GM19025 (cell line): ENCODE results near the gene GKN1.
"Not testable (repeated sequence)": the region's sequence is repeated elsewhere in the genome, so short reads cannot be mapped to it uniquely, and the experiment has no call there.

Source experiments
- ATAC-seq: cut with Tn5 transposase; IDR thresholded peaks from one replicate; pipeline ENCODE4 v1.9.1; 2021; ENCODE audit warnings: mild to moderate bottlenecking, low read depth, moderate library complexity; ENCODE audit not compliant: unreplicated experiment

GKN1 gene

GRCh38 chr2:68955432-68955831 lies 19.0 kb upstream of the GKN1 start:
- ATAC-seq: not testable (repeated sequence)

- ATAC-seq: no peak
Measured at GRCh38 chr2:68959001-68959400, 15.4 kb upstream of the GKN1 start.

DNA sequence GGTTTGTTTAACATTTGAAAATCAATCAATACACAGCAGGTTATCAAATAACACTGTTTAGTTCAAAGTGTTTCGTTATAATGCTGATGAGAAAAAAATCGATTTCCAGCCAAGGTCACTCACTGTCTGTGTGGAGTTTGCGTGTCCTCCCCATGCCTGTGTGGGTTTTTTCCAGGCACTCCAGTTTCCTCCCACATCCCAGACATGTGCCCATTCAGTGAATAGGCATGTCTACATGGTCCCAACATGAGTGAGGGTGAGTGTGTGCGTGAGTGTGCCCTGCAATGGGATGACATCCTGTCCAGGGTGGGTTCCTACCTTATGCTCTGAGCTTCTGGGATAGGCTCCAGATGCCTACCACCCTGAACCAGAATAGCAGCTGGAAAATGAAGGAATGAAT lies 13.1 kb upstream of the GKN1 start:
- ATAC-seq: no peak

- no peak for ATAC-seq
Measured at GRCh38 chr2:68964282-68964681, 10.2 kb upstream of the GKN1 start.

DNA sequence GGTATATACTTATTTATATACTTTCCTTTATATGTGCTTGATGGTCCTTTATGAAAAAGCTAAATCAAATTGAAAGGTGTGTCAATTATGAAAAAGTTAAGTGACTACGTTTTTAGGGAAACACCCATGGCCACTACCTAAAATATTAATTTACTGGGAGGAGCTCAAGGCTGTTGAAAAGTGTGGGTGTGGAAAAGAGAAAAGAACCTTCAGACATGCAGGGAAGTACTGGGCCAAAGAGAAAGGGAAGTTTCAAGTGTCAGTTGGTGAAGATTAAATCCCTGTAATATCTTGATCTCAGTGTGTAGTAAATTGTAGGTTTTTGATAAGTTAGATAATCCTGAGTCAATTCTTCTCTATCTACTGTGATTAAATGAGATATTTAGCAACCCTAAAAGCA lies 6.2 kb upstream of the GKN1 start:
- no peak for ATAC-seq

DNA sequence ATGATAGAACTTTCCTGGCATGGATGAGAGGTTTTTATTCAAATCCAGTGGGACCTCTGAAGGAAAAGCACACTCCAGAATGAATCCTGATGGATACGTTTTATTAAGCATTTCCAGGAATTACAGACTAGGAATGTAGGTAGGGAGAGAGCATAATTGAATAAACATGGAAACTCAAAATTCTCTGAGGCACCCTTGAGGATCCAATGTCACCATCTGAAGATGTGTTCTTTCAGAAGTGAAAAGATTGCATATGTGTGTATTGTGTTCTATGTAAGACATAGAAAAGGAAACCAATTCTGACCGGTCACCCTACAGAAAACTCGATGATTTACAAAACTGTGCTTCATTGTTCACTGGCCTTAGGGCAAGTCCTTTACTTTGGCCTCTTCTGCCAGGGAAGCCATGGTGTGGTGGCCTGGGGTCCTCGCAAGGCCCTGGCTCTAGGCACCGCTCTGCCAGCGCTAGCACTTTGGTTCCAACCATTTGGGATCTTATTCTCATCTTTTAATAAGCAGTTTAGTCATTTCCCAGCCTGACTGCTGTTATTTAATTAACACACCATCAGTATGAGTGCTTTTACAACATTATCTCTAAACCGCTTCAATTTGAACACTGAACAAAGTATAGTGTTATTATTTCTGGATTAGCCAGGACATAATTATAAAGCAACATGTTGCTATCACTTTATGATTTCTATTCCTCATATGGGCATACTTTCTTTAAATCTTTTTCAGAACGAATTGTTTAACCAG lies 4.5 kb upstream of the GKN1 start:
- ATAC-seq: no peak

GRCh38 chr2:68970566-68971265 lies 3.7 kb upstream of the GKN1 start:
- no peak for ATAC-seq

DNA sequence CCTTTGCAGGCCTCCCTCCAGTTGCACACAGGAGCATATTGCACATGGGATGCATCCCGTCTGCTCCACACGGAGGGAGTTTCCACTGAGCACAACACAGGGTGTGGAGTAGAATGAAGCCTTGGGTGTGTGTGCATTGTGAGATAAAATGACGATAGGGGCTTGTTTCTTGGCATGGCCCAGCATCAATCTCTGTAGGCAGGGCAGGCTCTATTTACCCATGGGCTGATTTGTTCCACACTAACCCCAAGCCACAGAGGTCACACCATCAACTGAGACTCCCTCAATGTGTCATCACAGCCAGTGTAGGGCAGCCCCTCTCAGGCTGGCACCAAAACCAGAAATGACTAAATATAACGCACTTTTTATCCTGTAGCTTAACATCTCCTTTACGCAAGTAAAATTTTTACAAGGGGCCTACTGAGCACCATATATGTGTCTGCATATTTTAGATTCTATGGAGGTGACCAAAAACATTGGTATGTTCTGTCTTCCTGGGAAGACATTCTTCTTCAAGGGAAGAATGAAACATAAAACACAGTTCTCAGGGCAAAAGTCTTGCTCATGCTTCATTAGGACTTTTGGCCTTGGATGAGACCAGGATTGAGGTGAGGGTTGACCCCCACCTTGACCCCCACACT lies 2.7 kb upstream of the GKN1 start:
- ATAC-seq: no peak

- ATAC-seq: no peak
Measured at GRCh38 chr2:68974946-68975665, 670 bp downstream of the GKN1 start.

DNA sequence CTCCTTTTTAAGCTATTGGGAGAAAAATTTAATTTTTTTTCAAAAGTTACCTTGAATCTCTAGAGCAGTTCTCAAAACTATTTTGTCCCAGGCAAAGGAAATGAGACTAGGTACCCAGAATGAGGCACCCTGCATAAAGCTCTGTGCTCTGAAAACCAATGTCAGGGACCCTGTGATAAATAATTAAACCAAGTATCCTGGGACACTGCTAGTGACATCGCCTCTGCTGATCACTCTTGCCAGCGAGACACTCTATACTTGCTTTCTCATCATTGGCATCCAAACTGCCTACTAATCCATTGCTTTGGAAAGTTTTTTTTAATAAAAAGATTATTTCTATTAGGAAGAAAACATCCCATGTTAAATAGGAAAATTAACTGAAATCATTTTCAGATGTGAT lies 1.4 kb downstream of the GKN1 start:
- ATAC-seq: no peak

- ATAC-seq: no peak
Measured at GRCh38 chr2:68977453-68977852, 3.0 kb downstream of the GKN1 start.

DNA sequence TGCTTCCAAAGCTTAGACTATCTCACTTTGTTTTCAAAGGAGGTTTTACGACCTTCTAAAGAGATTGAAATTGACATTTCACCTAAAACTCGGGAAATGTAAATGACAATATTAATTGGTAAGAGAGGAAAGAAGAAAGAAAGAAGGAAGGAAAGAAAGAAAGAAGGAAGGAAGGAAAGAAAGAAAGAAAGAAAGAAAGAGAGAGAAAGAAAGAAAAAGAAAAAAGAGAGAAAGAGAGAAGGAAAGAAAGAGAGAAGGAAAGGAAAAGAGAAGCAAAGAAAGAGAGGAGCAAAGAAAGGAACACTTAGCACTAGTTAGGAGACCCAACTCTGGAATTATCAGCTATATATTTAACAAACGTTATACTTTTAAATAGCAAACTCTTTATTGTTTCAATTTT lies 3.7 kb downstream of the GKN1 start:
- ATAC-seq: no peak

DNA sequence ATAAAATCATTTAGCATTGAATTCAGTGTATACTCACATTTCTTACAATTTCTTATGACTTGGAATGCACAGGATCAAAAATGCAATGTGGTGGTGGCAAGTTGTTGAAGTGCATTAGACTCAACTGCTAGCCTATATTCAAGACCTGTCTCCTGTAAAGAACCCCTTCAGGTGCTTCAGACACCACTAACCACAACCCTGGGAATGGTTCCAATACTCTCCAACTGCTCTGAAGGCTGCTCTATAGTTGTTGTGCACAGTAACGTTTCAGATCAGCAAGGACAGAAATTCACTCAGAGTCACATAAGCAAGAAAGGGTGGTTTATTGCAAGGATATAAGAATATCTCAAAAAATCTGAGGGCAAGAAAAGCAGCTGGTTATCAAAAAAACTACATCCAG lies 6.5 kb downstream of the GKN1 start:
- no peak for ATAC-seq

DNA sequence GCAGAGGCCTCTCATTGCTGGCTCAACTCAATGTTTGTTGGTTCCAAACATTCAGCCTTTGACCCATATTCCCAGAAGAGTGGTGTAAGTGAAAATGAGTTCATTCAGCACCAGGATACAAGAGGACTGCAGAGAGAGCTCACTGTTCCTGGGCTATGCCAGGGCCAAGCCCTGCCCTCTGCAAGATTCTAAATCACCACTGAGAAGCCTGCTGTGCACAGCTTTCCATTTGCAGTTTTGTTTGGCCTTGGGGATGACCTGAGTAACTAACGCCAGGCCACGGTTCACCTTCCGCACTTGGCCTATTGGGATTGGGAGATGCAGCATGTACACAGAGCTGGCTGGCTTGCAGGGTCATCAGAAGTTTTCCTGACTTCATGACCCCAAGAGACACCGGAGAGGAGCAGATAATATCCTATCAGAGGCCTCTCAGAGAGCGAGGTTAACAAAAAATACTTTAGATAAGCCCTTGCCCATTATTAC lies 12.6 kb downstream of the GKN1 start:
- ATAC-seq: no peak

DNA sequence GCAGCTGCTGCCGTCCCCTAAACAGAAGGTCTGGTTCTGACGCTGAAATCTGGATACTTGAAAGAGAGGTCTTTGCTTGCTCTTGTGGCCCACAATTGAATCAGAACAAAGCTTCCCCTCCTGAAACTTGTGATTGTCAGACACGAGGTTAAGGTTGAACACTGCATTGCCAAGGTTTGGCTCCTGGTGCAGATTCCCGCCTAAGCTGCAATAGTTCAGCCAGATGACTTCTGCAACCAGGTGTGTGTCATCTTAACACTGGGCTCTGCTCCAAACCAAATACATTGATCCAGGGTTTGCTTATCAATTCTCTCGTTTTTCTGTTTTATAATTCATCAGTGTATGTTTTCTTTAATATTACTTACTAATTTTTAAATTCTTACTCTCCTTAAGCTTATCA lies 14.6 kb downstream of the GKN1 start:
- no peak for ATAC-seq

DNA sequence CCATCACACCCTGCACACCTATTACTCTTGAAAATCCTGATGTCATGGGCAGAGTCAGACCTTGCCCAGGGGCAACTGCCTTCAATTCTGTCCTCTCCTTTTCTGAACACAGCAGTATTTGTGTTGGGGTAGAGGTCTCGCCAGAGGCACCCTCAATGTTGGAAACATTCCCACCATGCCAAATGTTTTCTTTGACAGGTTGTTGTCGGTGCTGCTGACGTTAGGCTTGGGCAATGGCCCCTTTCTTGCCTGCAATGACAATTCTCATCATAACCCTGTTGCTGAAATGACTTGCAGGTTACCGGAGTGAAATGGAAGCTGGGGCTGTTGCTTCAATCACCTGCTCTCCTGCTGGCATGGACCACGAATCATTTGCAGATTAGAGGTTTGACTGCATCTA lies 17.9 kb downstream of the GKN1 start:
- ATAC-seq: no peak

DNA sequence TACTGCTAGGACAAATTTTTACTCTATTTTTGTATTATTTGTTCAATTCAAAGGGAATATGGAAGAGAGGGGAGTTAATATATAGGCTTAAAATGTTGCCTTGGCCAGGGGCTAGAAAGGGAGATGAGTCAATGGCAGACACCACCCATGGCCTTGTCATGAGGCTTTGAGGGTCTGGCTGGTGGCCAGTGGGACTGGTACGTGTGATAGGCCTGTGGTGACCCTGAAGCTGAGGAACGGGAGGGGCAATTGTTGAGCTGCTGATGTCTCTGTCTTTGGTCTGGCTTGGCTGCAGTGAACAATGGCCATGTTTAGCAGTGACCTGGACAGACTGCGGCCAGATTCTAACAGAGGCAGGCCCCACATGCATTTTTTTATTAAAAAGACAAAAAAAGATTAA lies 18.5 kb downstream of the GKN1 start:
- ATAC-seq: no peak

DNA sequence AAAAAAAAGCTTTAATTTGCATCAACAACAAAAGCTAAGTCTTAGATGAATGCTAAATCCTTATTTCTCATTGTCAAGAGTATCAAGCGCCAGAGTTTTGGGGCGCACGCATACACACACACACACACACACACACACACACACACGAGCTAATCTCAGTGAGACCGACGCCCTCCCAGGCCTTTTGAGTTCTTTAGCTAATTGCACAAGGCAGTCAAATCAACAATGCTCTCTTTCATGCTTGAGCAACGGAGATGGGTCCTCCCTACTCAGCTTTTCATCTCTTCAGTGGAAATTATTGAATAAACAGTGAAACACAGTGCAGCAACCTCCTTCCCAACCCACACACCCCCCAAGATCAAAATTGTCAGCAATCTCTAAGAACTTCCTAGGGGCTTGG lies 19.2 kb downstream of the GKN1 start:
- ATAC-seq: no peak

- ATAC-seq: no peak
Measured at GRCh38 chr2:68994864-68995263, 20.4 kb downstream of the GKN1 start.

DNA sequence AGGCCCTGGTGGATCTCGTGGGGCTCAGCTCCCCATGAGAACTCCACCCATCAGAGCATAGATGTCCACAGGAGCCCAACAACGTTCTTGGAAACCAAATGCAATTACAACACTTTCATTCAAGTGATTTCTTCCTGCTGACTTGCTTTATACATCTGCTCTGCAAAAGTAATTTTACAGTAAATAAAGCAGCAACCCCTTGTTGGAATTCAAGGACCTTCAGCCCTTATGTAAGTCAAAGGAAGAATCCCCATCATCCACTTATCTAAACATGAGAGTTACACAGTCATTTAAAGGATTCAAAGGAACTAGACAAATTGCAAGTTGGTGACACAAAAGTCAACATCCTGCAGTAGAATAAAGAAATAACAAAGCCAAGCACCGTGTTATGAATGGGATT lies 21.5 kb downstream of the GKN1 start:
- no peak for ATAC-seq

DNA sequence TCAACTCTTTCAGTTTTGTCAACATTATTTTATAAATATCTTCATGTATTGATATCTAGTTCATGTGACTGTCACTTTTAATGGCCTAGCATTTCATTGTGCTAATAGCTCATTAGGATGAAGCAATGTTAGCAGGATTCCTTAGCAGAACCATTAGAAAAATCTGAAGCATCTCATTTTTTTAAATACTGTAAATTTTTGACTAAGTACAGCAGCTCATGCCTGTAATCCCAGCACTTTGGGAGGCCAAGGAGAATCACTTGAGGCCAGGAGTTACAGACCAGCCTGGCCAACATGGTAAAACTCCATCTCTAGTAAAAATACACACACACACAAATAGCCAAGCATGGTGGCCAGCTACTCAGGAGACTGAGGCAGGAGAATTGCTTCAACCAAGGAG lies 23.0 kb downstream of the GKN1 start:
- ATAC-seq: no peak
